ENCODE measurements around the gene SIX2. TPM values are rescaled to one million over a fixed set of nuclear protein-coding genes. Genes with fewer than 3 reads are reported as not detected.
A peak's percentile ranks its signal among the peaks of the same experiment; 100 is the strongest.

The SIX2 gene
- total and polyA plus RNA-seq, 2 donors (not counting 1 experiment from before 2014, with no cell fraction given) = not detected

- Mint-ChIP-seq H3K4me1 (peaks cover 4% of the 10 kb centered on the region), H3K9me3 (ENCODE audit: insufficient read depth) (no peaks in the 10 kb centered on the region), H3K27me3 (peaks cover 23% of the 10 kb centered on the region), H3K4me3 (no peak overlapping the region), H3K27ac (no peak overlapping the region)
- H3K36me3 ChIP-seq (replicated peaks in 1 of 2; ENCODE audit: control extremely low read depth in 1 of 2, control insufficient read depth in 1 of 2, extremely low read depth in 1 of 2, insufficient read depth in 2 of 2, low read length in 1 of 2) = no peaks in the 10 kb centered on the region
- TF ChIP-seq CTCF (IDR thresholded peaks at IDR 0.05) = no peak
- no peak for TF ChIP-seq EZH2 (IDR thresholded peaks at IDR 0.05; ENCODE audit: borderline replicate concordance, insufficient read depth, low read depth, low read length, poor library complexity, severe bottlenecking)
- H3K4me3 ChIP-seq (ENCODE audit: control extremely low read depth in 1 of 5, extremely low read depth in 1 of 5, insufficient read depth in 1 of 5, low read depth in 2 of 5, low read length in 4 of 5) = no peak overlapping the region
- ChIA-PET POLR2A (no interaction called here), CTCF (interaction anchor here (0.6 to 1.6 kb wide), 3 partner anchors 8 to 1630 kb away, joined by 3 to 6 read pairs (median 3); no protein-coding TSS in a partner anchor)
- 77% methylated on average over 4 of the region's 6 CpGs for WGBS (ENCODE audit: insufficient coverage)
- H3K79me2 ChIP-seq (ENCODE audit: control insufficient read depth, insufficient read depth, low read length) = no peaks in the 10 kb centered on the region
- ATAC-seq (ENCODE audit: low read depth) = no peak
- DNase-seq = no peak
- H4K20me1 ChIP-seq (ENCODE audit: control insufficient read depth, insufficient read depth, low read length, poor library complexity, severe bottlenecking) = no peaks in the 10 kb centered on the region
- peak overlapping the region; percentile 5 for H2AFZ ChIP-seq (ENCODE audit: insufficient read depth, low read depth, low read length, poor library complexity, severe bottlenecking)
- H3K4me1 ChIP-seq (ENCODE audit: control insufficient read depth in 2 of 2, insufficient read depth in 2 of 2, low read length in 2 of 2) = no peaks in the 10 kb centered on the region
- H3K27me3 ChIP-seq (replicated peaks in 1 of 4; ENCODE audit: control extremely low read depth in 1 of 4, control insufficient read depth in 3 of 4, insufficient read depth in 4 of 4, low read length in 3 of 4) = peaks cover 0 to 3% (median 0%) of the 10 kb centered on the region in 4 experiments
- H3K27ac ChIP-seq (ENCODE audit: low read length in 2 of 2) = no peak overlapping the region
- no peaks in the 10 kb centered on the region for H3K9me3 ChIP-seq (ENCODE audit: control extremely low read depth in 1 of 3, control insufficient read depth in 2 of 3, insufficient read depth in 1 of 3, low read length in 2 of 3)
- no peak overlapping the region for H3K4me2 ChIP-seq (replicated peaks; ENCODE audit: low read depth, low read length, poor library complexity, severe bottlenecking)
- H3K9ac ChIP-seq (ENCODE audit: low read length) = no peak overlapping the region
- intact Hi-C loops (cut with micrococcal nuclease) = no loop called here
Observed at GRCh38 chr2:44974064-44974715, 35.1 kb downstream of the SIX2 start.

- H3K4me1 ChIP-seq (ENCODE audit: control insufficient read depth in 2 of 2, insufficient read depth in 2 of 2, low read length in 2 of 2) = no peaks in the 10 kb centered on the region
- no peak overlapping the region for H3K9ac ChIP-seq (ENCODE audit: low read length)
- no peaks in the 10 kb centered on the region for H3K79me2 ChIP-seq (ENCODE audit: control insufficient read depth, insufficient read depth, low read length)
- H4K20me1 ChIP-seq (ENCODE audit: control insufficient read depth, insufficient read depth, low read length, poor library complexity, severe bottlenecking) = no peaks in the 10 kb centered on the region
- CTCF ChIA-PET = interaction anchor here (1.3 to 1.6 kb wide), 2 partner anchors 9 to 11 kb away, joined by 6 read pairs; no protein-coding TSS in a partner anchor
- H3K27ac Mint-ChIP-seq = no peak overlapping the region
- no peak for DNase-seq
- POLR2A ChIA-PET = no interaction called here
- WGBS (ENCODE audit: insufficient coverage) = 22% methylated on average over 6 of the region's 11 CpGs
- no peak overlapping the region for H3K4me3 Mint-ChIP-seq
- peak overlapping the region in 1 of 5 experiments; percentile 24 for H3K4me3 ChIP-seq (ENCODE audit: control extremely low read depth in 1 of 5, extremely low read depth in 1 of 5, insufficient read depth in 1 of 5, low read depth in 2 of 5, low read length in 4 of 5)
- TF ChIP-seq EZH2 (IDR thresholded peaks at IDR 0.05; ENCODE audit: borderline replicate concordance, insufficient read depth, low read depth, low read length, poor library complexity, severe bottlenecking) (no peak), CTCF (IDR thresholded peaks at IDR 0.05) (no peak)
- H3K36me3 ChIP-seq (replicated peaks in 1 of 2; ENCODE audit: control extremely low read depth in 1 of 2, control insufficient read depth in 1 of 2, extremely low read depth in 1 of 2, insufficient read depth in 2 of 2, low read length in 1 of 2) = no peaks in the 10 kb centered on the region
- intact Hi-C loops (cut with micrococcal nuclease) = no loop called here
- peaks cover 0 to 3% (median 0%) of the 10 kb centered on the region in 4 experiments for H3K27me3 ChIP-seq (replicated peaks in 1 of 4; ENCODE audit: control extremely low read depth in 1 of 4, control insufficient read depth in 3 of 4, insufficient read depth in 4 of 4, low read length in 3 of 4)
- H3K4me2 ChIP-seq (replicated peaks; ENCODE audit: low read depth, low read length, poor library complexity, severe bottlenecking) = peak overlapping the region; percentile 41
- no peak overlapping the region for H3K27ac ChIP-seq (ENCODE audit: low read length in 2 of 2)
- peak overlapping the region; percentile 66 for H2AFZ ChIP-seq (ENCODE audit: insufficient read depth, low read depth, low read length, poor library complexity, severe bottlenecking)
- H3K9me3 Mint-ChIP-seq (ENCODE audit: insufficient read depth) = no peaks in the 10 kb centered on the region
- no peak for ATAC-seq (ENCODE audit: low read depth)
- H3K27me3 Mint-ChIP-seq = peaks cover 21% of the 10 kb centered on the region
- no peaks in the 10 kb centered on the region for H3K9me3 ChIP-seq (ENCODE audit: control extremely low read depth in 1 of 3, control insufficient read depth in 2 of 3, insufficient read depth in 1 of 3, low read length in 2 of 3)
- H3K4me1 Mint-ChIP-seq = peaks cover 4% of the 10 kb centered on the region
Observed at GRCh38 chr2:44972771-44973535, 36.3 kb downstream of the SIX2 start.
